ENCODE results near the gene CCDC18.

GRCh38 chr1:93205892-93206566 lies 25.5 kb downstream of the CCDC18 start:
- TF ChIP-seq CTCF (IDR thresholded peaks at IDR 0.05; ENCODE audit: low read depth, low read length, missing input control) (no peak), ZBTB33 (IDR thresholded peaks at IDR 0.05) (no peak), RAD21 (IDR thresholded peaks at IDR 0.05) (no peak)
